Muscle of back (tissue), 11 donors: Measurements from ENCODE around the gene VARS1. TPM values are rescaled to one million over a fixed set of nuclear protein-coding genes. Genes with fewer than 3 reads are reported as not detected.
A peak's percentile ranks its signal among the peaks of the same experiment; 100 is the strongest.
"Not testable (repeated sequence)": the region's sequence is repeated elsewhere in the genome, so short reads cannot be mapped to it uniquely, and the experiment has no call there.

Source experiments
- DNase-seq, 3 donors: peaks; one replicate each; pipeline versions ENCODE4 v3.0.0 to v3.0.0-alpha.2; 2013
- polyA plus RNA-seq, 10 donors: library from polyadenylated mRNA; unstranded; fragments of 120-200 nt; gene quantifications; one replicate each; pipeline ENCODE4 v1.2.1, GENCODE V29; 2013; ENCODE audit not compliant: insufficient read length in 10 of 10

Gene VARS1
- polyA plus RNA-seq, 10 donors: 42.0 to 63.0 (median 46.2) TPM

GRCh38 chr6:31823592-31824196 lies 28.1 kb upstream of the VARS1 start:
- not testable (repeated sequence) for DNase-seq

- peak; percentile 72 to 87 (median 80) for DNase-seq
Measured at GRCh38 chr6:31822036-31822821, 26.7 kb upstream of the VARS1 start.

GRCh38 chr6:31821301-31822035 lies 25.9 kb upstream of the VARS1 start:
- DNase-seq: peak in 2 of 3 donors; percentile 63 to 74

- not testable (repeated sequence) for DNase-seq
Measured at GRCh38 chr6:31820399-31820798, 24.8 kb upstream of the VARS1 start.

GRCh38 chr6:31819871-31820299 lies 24.3 kb upstream of the VARS1 start:
- no peak for DNase-seq

GRCh38 chr6:31817929-31818511 lies 22.5 kb upstream of the VARS1 start:
- not testable (repeated sequence) for DNase-seq

- DNase-seq: not testable (repeated sequence)
Measured at GRCh38 chr6:31817133-31817928, 21.8 kb upstream of the VARS1 start.

GRCh38 chr6:31815025-31815838 lies 19.7 kb upstream of the VARS1 start, which contains the start of the genes HSPA1A and HSPA1L:
TSS of gene HSPA1A (plus strand) at chr6:31815543. CDS start at chr6:31815757, 214 bp downstream.
TSS of gene HSPA1L (minus strand) at chr6:31815283. CDS start at chr6:31811972, 3,311 bp downstream.
- DNase-seq: peak; percentile 98

GRCh38 chr6:31814677-31815024 lies 19.1 kb upstream of the VARS1 start:
- DNase-seq: peak; percentile 98 to 99 (median 99)

GRCh38 chr6:31813465-31813849 lies 17.9 kb upstream of the VARS1 start:
- DNase-seq: no peak

GRCh38 chr6:31811645-31812044 lies 16.1 kb upstream of the VARS1 start:
- DNase-seq: no peak

- DNase-seq: not testable (repeated sequence)
Measured at GRCh38 chr6:31808599-31808998, 13.0 kb upstream of the VARS1 start.

GRCh38 chr6:31806470-31807272 lies 11.1 kb upstream of the VARS1 start, which contains the start of gene LSM2:
TSS of gene LSM2 (minus strand) at chr6:31806966. CDS start at chr6:31806757, 209 bp downstream.
- peak; percentile 97 to 99 (median 98) for DNase-seq

- DNase-seq: no peak
Measured at GRCh38 chr6:31805939-31806469, 10.5 kb upstream of the VARS1 start.

- DNase-seq: not testable (repeated sequence)
Measured at GRCh38 chr6:31801031-31801927, 5.7 kb upstream of the VARS1 start.

GRCh38 chr6:31799781-31800180 lies 4.2 kb upstream of the VARS1 start:
- DNase-seq: peak in 2 of 3 donors; percentile 40 to 41

GRCh38 chr6:31797588-31797987 lies 2.0 kb upstream of the VARS1 start:
- no peak for DNase-seq

GRCh38 chr6:31796993-31797385 lies 1.4 kb upstream of the VARS1 start:
- no peak for DNase-seq
